RCC 7860 (cell line): ENCODE data around the gene ANTXR1.
A peak's percentile ranks its signal among the peaks of the same experiment; 100 is the strongest.

Experiments
- DNase-seq: peaks from one replicate; pipeline ENCODE4 v3.0.0-alpha.2; 2015; ENCODE audit warnings: low spot score
- FAIRE-seq: peaks from 2 replicates; lab custom pipeline; 2012; peaks lifted over from hg19 to GRCh38; lab: Jason Lieb, UNC

ANTXR1 gene

GRCh38 chr2:69067026-69067630 lies 54.1 kb downstream of the ANTXR1 start:
- DNase-seq (no peak), FAIRE-seq (no peak)

- FAIRE-seq (no peak), DNase-seq (no peak)
Measured at GRCh38 chr2:69067866-69068265, 54.9 kb downstream of the ANTXR1 start.

GRCh38 chr2:69070969-69071368 lies 58.0 kb downstream of the ANTXR1 start:
- FAIRE-seq, result no peak
- DNase-seq, result no peak

- DNase-seq, result no peak
- no peak for FAIRE-seq
Measured at GRCh38 chr2:69073928-69074570, 61.1 kb downstream of the ANTXR1 start.

- no peak for FAIRE-seq
- DNase-seq, result no peak
Measured at GRCh38 chr2:69074918-69075317, 61.9 kb downstream of the ANTXR1 start.

- no peak for DNase-seq
- FAIRE-seq, result no peak
Measured at GRCh38 chr2:69075486-69075885, 62.5 kb downstream of the ANTXR1 start.

- DNase-seq (no peak), FAIRE-seq (no peak)
Measured at GRCh38 chr2:69076601-69077000, 63.6 kb downstream of the ANTXR1 start.

GRCh38 chr2:69077252-69077950 lies 64.4 kb downstream of the ANTXR1 start:
- DNase-seq (no peak), FAIRE-seq (no peak)

- no peak for DNase-seq
- FAIRE-seq, result no peak
Measured at GRCh38 chr2:69080071-69080470, 67.1 kb downstream of the ANTXR1 start.

GRCh38 chr2:69081001-69081580 lies 68.1 kb downstream of the ANTXR1 start:
- DNase-seq (no peak), FAIRE-seq (no peak)

GRCh38 chr2:69081757-69082156 lies 68.8 kb downstream of the ANTXR1 start:
- FAIRE-seq, result no peak
- DNase-seq, result no peak

GRCh38 chr2:69082430-69082997 lies 69.5 kb downstream of the ANTXR1 start:
- DNase-seq, result peak; percentile 80
- peak; percentile 69 for FAIRE-seq

GRCh38 chr2:69083235-69083748 lies 70.3 kb downstream of the ANTXR1 start:
- DNase-seq (no peak), FAIRE-seq (no peak)

GRCh38 chr2:69084492-69084891 lies 71.5 kb downstream of the ANTXR1 start:
- FAIRE-seq (no peak), DNase-seq (no peak)

GRCh38 chr2:69086466-69086865 lies 73.5 kb downstream of the ANTXR1 start:
- DNase-seq (peak; percentile 17), FAIRE-seq (no peak)

GRCh38 chr2:69087211-69087911 lies 74.4 kb downstream of the ANTXR1 start:
- no peak for FAIRE-seq
- DNase-seq, result no peak

GRCh38 chr2:69087912-69088240 lies 74.9 kb downstream of the ANTXR1 start:
- no peak for DNase-seq
- FAIRE-seq, result no peak

- FAIRE-seq (no peak), DNase-seq (no peak)
Measured at GRCh38 chr2:69088466-69088865, 75.5 kb downstream of the ANTXR1 start.

- FAIRE-seq (no peak), DNase-seq (no peak)
Measured at GRCh38 chr2:69089266-69089665, 76.3 kb downstream of the ANTXR1 start.

- DNase-seq (no peak), FAIRE-seq (no peak)
Measured at GRCh38 chr2:69089998-69090397, 77.0 kb downstream of the ANTXR1 start.

GRCh38 chr2:69090820-69091219 lies 77.8 kb downstream of the ANTXR1 start:
- DNase-seq, result no peak
- FAIRE-seq, result no peak
